Liver (tissue), 9 donors: Measurements from ENCODE around the gene LEMD1. TPM values are rescaled to one million over a fixed set of nuclear protein-coding genes. Genes with fewer than 3 reads are reported as not detected.

Experiments used
- DNase-seq: peaks from one replicate; pipeline ENCODE4 v3.0.0-alpha.2; 2017; ENCODE audit warnings: low spot score
- H3K27ac ChIP-seq, 2 donors: one replicate each; pipeline ENCODE4 v1.7.0; 2013; ENCODE audit warnings: inconsistent platforms in 2 of 2, low read length in 2 of 2, control low read depth in 1 of 2, low read depth in 1 of 2, mild to moderate bottlenecking in 1 of 2
- H3K27me3 ChIP-seq, 4 donors: one replicate each; pipeline versions ENCODE4 v1.6.1 to v1.7.0; 2013; ENCODE audit warnings: low read length in 3 of 4, inconsistent platforms in 1 of 4, mild to moderate bottlenecking in 1 of 4, moderate library complexity in 1 of 4; ENCODE audit not compliant: control insufficient read depth in 4 of 4, insufficient read depth in 4 of 4
- H3K36me3 ChIP-seq, 4 donors: one replicate each; pipeline versions ENCODE4 v1.6.1 to v1.7.0; 2013; ENCODE audit warnings: low read length in 3 of 4, mild to moderate bottlenecking in 3 of 4, low read depth in 1 of 4, moderate library complexity in 1 of 4; ENCODE audit not compliant: control insufficient read depth in 4 of 4, insufficient read depth in 3 of 4
- H3K4me1 ChIP-seq, 4 donors: one replicate each; pipeline versions ENCODE4 v1.6.1 to v1.7.0; 2013; ENCODE audit warnings: low read length in 3 of 4, mild to moderate bottlenecking in 3 of 4, moderate library complexity in 1 of 4; ENCODE audit not compliant: control insufficient read depth in 4 of 4, insufficient read depth in 4 of 4
- H3K4me3 ChIP-seq, 3 donors: one replicate each; pipeline versions ENCODE4 v1.6.1 to v1.7.0; 2013; ENCODE audit warnings: low read length in 3 of 3, control low read depth in 1 of 3, low read depth in 1 of 3, mild to moderate bottlenecking in 1 of 3
- H3K9ac ChIP-seq, 2 donors: one replicate each; pipeline ENCODE4 v1.7.0; 2013; ENCODE audit warnings: low read length in 2 of 2, mild to moderate bottlenecking in 2 of 2, moderate library complexity in 2 of 2, control low read depth in 1 of 2, low read depth in 1 of 2
- H3K9me3 ChIP-seq, 4 donors: one replicate each; pipeline versions ENCODE4 v1.6.1 to v1.7.0; 2013; ENCODE audit warnings: low read length in 3 of 4; ENCODE audit not compliant: control insufficient read depth in 4 of 4
- CTCF ChIP-seq: fragments of 150-350 bp; IDR thresholded peaks from 2 replicates; pipeline ENCODE4 v1.5.1; 2017; ENCODE audit warnings: improper control_type of control experiment, low read depth, low read length; ENCODE audit not compliant: missing input control
- FOXA1 ChIP-seq: IDR thresholded peaks from 2 replicates; pipeline ENCODE4 v1.6.1; 2016; ENCODE audit warnings: antibody characterized with exemption
- FOXA2 ChIP-seq: IDR thresholded peaks from 2 replicates; pipeline ENCODE4 v1.6.1; 2016; ENCODE audit warnings: antibody characterized with exemption
- GABPA ChIP-seq, 2 donors: IDR thresholded peaks in 1 of 2; conservative IDR thresholded peaks in 1 of 2; 2 replicates each; pipeline ENCODE4 v1.6.1; 2016; ENCODE audit warnings: antibody characterized with exemption in 2 of 2, mild to moderate bottlenecking in 1 of 2, moderate library complexity in 1 of 2
- HNF4G ChIP-seq: IDR thresholded peaks from 2 replicates; pipeline ENCODE4 v1.6.1; 2016; ENCODE audit warnings: antibody characterized with exemption
- NR2F2 ChIP-seq: IDR thresholded peaks from 2 replicates; pipeline ENCODE4 v1.6.1; 2016; ENCODE audit warnings: antibody characterized with exemption
- RAD21 ChIP-seq, 2 donors: IDR thresholded peaks; 2 replicates each; pipeline ENCODE4 v1.6.1; 2016; ENCODE audit warnings: antibody characterized with exemption in 2 of 2, mild to moderate bottlenecking in 2 of 2
- RXRA ChIP-seq, 2 donors: IDR thresholded peaks; 2 replicates each; pipeline ENCODE4 v1.6.1; 2017 to 2018; ENCODE audit warnings: antibody characterized with exemption in 2 of 2, mild to moderate bottlenecking in 1 of 2
- TAF1 ChIP-seq: conservative IDR thresholded peaks from 2 replicates; pipeline ENCODE4 v1.6.1; 2016; ENCODE audit warnings: antibody characterized with exemption, mild to moderate bottlenecking
- WGBS: extraction: QIAGEN DNeasy Blood & Tissue Kit; methylation state at CpG from one replicate; pipeline ENCODE4 v1.1.7; 2013; 5-methylcytosine and 5-hydroxymethylcytosine counted together
- polyA plus RNA-seq, 2 donors: library from polyadenylated mRNA; stranded (reverse) in 1 of 2; unstranded in 1 of 2; fragments of 200-250 nt in 1 of 2; fragments of >200 nt in 1 of 2; fragmentation: Nextera tagmentation in 1 of 2; extraction: Ambion mirVana in 1 of 2; gene quantifications; one replicate each; pipeline versions ENCODE4 v1.2.1 to v1.2.3, GENCODE V29; 2013 to 2015
- total RNA-seq, 2 donors: library from RNA; depleted of rRNA; stranded (reverse); fragments of >200 nt; gene quantifications; one replicate each; pipeline ENCODE4 v1.2.3, GENCODE V29; 2014
- TF ChIP-seq, protein P1 (sequence below): IDR thresholded peaks from 2 replicates; pipeline ENCODE4 v1.6.1; 2016; ENCODE audit warnings: antibody characterized with exemption
- donor health status: healthy.
- donor health status: healthy.
- donor health status: healthy.
- donor health status: healthy.
- donor health status: healthy.

Gene LEMD1
- total and polyA plus RNA-seq, 4 donors = not detected

GRCh38 chr1:205395616-205396015 lies 26.2 kb downstream of the LEMD1 start (continued):
- no peak for TF ChIP-seq CTCF
- TF ChIP-seq FOXA2 = no peak
- no peak for TF ChIP-seq RXRA (IDR thresholded peaks at IDR 0.05)
- TF ChIP-seq, protein P1, sequence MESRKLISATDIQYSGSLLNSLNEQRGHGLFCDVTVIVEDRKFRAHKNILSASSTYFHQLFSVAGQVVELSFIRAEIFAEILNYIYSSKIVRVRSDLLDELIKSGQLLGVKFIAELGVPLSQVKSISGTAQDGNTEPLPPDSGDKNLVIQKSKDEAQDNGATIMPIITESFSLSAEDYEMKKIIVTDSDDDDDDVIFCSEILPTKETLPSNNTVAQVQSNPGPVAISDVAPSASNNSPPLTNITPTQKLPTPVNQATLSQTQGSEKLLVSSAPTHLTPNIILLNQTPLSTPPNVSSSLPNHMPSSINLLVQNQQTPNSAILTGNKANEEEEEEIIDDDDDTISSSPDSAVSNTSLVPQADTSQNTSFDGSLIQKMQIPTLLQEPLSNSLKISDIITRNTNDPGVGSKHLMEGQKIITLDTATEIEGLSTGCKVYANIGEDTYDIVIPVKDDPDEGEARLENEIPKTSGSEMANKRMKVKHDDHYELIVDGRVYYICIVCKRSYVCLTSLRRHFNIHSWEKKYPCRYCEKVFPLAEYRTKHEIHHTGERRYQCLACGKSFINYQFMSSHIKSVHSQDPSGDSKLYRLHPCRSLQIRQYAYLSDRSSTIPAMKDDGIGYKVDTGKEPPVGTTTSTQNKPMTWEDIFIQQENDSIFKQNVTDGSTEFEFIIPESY = no peak

DNA sequence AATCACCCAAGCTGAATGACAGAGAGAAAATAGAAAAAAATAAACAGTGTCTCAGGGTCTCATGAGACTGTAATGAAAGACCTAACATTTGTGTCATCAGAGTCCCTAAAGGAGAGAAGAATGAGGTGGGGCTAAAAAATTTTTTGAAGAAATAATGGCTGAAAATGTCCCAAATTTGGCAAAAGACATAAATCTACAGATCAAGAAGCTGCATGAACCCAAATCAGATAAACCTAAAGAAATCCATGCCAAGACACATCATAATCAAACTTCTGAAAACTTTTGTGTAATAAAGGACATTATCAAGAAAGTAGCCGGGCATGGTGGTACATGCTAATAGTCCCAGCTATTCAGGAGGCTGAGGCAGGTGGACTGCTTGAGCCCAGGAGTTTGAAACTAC lies 29.2 kb downstream of the LEMD1 start:
- H3K9ac ChIP-seq = no peak overlapping the region
- H3K27ac ChIP-seq = no peak overlapping the region
- no peaks in the 10 kb centered on the region for H3K4me1 ChIP-seq
- no peaks in the 10 kb centered on the region for H3K36me3 ChIP-seq
- no peak overlapping the region for H3K4me3 ChIP-seq
- WGBS = 83% methylated on average over 1 of the region's 1 CpG
- DNase-seq = no peak
- H3K9me3 ChIP-seq = no peaks in the 10 kb centered on the region
- TF ChIP-seq NR2F2 (no peak), FOXA1 (no peak)
- H3K27me3 ChIP-seq = peaks cover 0 to 7% (median 3%) of the 10 kb centered on the region in 4 donors

DNA sequence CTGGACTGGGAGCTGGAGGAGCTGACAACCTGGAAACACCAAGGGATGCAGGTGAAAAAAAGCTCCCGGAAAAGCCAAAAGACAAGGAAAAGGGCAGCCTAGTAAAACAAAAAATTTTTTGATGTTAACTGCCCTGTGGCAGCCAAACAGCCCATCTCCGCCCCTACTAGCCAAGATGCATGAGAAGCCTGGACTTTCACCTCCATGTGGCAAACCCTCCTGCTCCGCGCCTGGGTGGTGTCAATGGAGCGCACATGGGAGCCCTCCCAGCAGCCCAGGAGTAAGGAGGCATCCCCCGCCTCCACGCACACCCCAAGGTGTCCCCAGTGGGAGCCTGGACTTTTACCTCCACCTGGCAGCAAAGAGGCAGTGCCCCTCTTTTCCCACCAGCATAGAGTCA lies 30.5 kb downstream of the LEMD1 start:
- WGBS = 59% methylated on average over 7 of the region's 7 CpGs
- no peaks in the 10 kb centered on the region for H3K36me3 ChIP-seq
- no peak overlapping the region for H3K27ac ChIP-seq
- no peak for DNase-seq
- no peak overlapping the region for H3K9ac ChIP-seq
- H3K4me1 ChIP-seq = no peaks in the 10 kb centered on the region
- H3K4me3 ChIP-seq = no peak overlapping the region
- H3K9me3 ChIP-seq = no peaks in the 10 kb centered on the region
- TF ChIP-seq RAD21 (IDR thresholded peaks at IDR 0.05) (no peak), FOXA1 (no peak), CTCF (no peak)
- H3K27me3 ChIP-seq = peaks cover 0 to 7% (median 3%) of the 10 kb centered on the region in 4 donors

- H3K4me1 ChIP-seq = no peaks in the 10 kb centered on the region
- no peak overlapping the region for H3K9ac ChIP-seq
- no peak overlapping the region for H3K4me3 ChIP-seq
- H3K36me3 ChIP-seq = no peaks in the 10 kb centered on the region
- 93% methylated on average over 2 of the region's 2 CpGs for WGBS
- H3K27ac ChIP-seq = no peak overlapping the region
- peaks cover 0 to 13% (median 3%) of the 10 kb centered on the region in 4 donors for H3K27me3 ChIP-seq
- DNase-seq = no peak
- H3K9me3 ChIP-seq = no peaks in the 10 kb centered on the region
- TF ChIP-seq CTCF (no peak), RAD21 (IDR thresholded peaks at IDR 0.05) (no peak), TAF1 (no peak), NR2F2 (no peak), GABPA (IDR thresholded peaks at IDR 0.05 in 1 of 2, conservative IDR thresholded peaks at IDR 0.05 in 1 of 2) (no peak), HNF4G (no peak)
- TF ChIP-seq, protein P1 = no peak
These were observed 34.0 kb downstream of the LEMD1 start for GRCh38 chr1:205387845-205388244.
